ENCODE results near the gene SLC34A3.
"Not testable (repeated sequence)": the region's sequence is repeated elsewhere in the genome, so short reads cannot be mapped to it uniquely, and the experiment has no call there.

The SLC34A3 gene

GRCh38 chr9:137240318-137240840 is 9.7 kb downstream of the SLC34A3 start:
- TF ChIP-seq ARNT (IDR thresholded peaks at IDR 0.05) (no peak), L3MBTL2 (conservative IDR thresholded peaks at IDR 0.05) (peak; percentile 82)
- ChIA-PET POLR2A (interaction anchor here (0.6 to 2.2 kb wide), 30 partner anchors 13 to 219 kb away, joined by 3 to 90 read pairs (median 5); partner anchors contain the start of genes CYSRT1, LRRC26, MAN1B1 and NELFB), CTCF (interaction anchor here (0.7 to 1.2 kb wide), 3 partner anchors 13 to 169 kb away, joined by 3 to 9 read pairs (median 3); partner anchors contain the start of gene RNF224)
- DNase-seq (ENCODE audit: extremely low spot score): peak; percentile 45

DNA sequence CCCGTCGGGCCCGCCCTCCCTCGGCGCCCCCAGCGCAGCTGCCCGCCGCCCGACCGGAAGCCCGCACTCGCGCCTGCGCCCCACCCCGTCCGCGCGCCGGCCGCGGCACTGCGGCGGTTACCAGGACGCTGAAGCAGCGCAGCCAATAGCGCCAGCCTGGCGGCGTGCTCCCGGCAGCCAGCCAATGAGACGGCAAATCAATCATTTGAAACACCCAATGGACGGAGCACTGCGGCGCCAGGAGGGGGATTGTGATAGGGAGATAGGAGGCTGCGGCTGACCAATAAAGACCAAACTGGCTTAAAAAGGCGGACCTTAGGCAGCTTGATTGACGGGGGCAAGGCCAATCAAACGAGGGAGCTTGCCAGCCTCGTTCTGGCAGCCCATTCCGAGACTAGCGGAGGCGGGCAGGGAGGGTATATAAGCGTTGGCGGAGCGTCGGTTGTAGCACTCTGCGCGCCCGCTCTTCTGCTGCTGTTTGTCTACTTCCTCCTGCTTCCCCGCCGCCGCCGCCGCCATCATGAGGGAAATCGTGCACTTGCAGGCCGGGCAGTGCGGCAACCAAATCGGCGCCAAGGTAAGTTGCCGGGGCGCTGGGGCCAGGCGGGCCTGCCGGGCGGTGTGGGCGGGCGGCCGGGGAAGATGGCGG is 10.3 kb downstream of the SLC34A3 start, which contains the start of gene TUBB4B:
Gene TUBB4B, plus strand, starts transcription at position 447 of the 649 bp plus-strand sequence. Its CDS starts 74 bp downstream, at position 521.
- no peak for TF ChIP-seq NFRKB (IDR thresholded peaks at IDR 0.05)
- no peak for TF ChIP-seq HDGF (IDR thresholded peaks at IDR 0.05; ENCODE audit: borderline replicate concordance)
- TF ChIP-seq FOXA1 (IDR thresholded peaks at IDR 0.05): no peak
- peak; percentile 70; the same call in 1 of the 2 replicates for TF ChIP-seq LEF1 (IDR thresholded peaks at IDR 0.05; ENCODE audit: borderline replicate concordance)
- no peak for TF ChIP-seq SUZ12 (IDR thresholded peaks at IDR 0.05)
- no peak for TF ChIP-seq L3MBTL2 (conservative IDR thresholded peaks at IDR 0.05)
- peak; percentile 96 for TF ChIP-seq ELF4 (IDR thresholded peaks at IDR 0.05)
- TF ChIP-seq BHLHE40 (IDR thresholded peaks at IDR 0.05; ENCODE audit: borderline replicate concordance): no peak
- no peak for TF ChIP-seq SP1 (IDR thresholded peaks at IDR 0.05)
- TF ChIP-seq TARDBP (IDR thresholded peaks at IDR 0.05): no peak
- TF ChIP-seq, protein P1, sequence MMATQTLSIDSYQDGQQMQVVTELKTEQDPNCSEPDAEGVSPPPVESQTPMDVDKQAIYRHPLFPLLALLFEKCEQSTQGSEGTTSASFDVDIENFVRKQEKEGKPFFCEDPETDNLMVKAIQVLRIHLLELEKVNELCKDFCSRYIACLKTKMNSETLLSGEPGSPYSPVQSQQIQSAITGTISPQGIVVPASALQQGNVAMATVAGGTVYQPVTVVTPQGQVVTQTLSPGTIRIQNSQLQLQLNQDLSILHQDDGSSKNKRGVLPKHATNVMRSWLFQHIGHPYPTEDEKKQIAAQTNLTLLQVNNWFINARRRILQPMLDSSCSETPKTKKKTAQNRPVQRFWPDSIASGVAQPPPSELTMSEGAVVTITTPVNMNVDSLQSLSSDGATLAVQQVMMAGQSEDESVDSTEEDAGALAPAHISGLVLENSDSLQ (IDR thresholded peaks at IDR 0.05): peak; percentile 100
- no peak for TF ChIP-seq FOXK2 (IDR thresholded peaks at IDR 0.05)
- no peak for TF ChIP-seq ZNF384 (IDR thresholded peaks at IDR 0.05)
- TF ChIP-seq ARNT (IDR thresholded peaks at IDR 0.05): peak; percentile 68
- peak; percentile 100 for TF ChIP-seq FOXM1 (IDR thresholded peaks at IDR 0.05; ENCODE audit: borderline replicate concordance)
- peak; percentile 31; the same call in 1 of the 2 replicates for TF ChIP-seq CTBP1 (IDR thresholded peaks at IDR 0.05; ENCODE audit: borderline replicate concordance)
- ChIA-PET CTCF (interaction anchor here (0.6 to 1.2 kb wide), 2 partner anchors 15 to 20 kb away, joined by 3 read pairs; no protein-coding TSS in a partner anchor), POLR2A (interaction anchor here (0.6 to 2.2 kb wide), 30 partner anchors 12 to 218 kb away, joined by 3 to 90 read pairs (median 5); partner anchors contain the start of genes CYSRT1, LRRC26, MAN1B1 and NELFB)
- DNase-seq (ENCODE audit: extremely low spot score): peak; percentile 98

- ChIA-PET CTCF (interaction anchor here (0.6 kb wide), 1 partner anchor 19 kb away, joined by 3 read pairs; no protein-coding TSS in a partner anchor), POLR2A (interaction anchor here (0.7 to 4.4 kb wide), 16 partner anchors 12 to 195 kb away, joined by 3 to 90 read pairs (median 4); partner anchors contain the start of genes ANAPC2, MAN1B1, NELFB and RNF208)
- DNase-seq (ENCODE audit: extremely low spot score): peak; percentile 35
- no peak for TF ChIP-seq L3MBTL2 (conservative IDR thresholded peaks at IDR 0.05)
- TF ChIP-seq FOXA1 (IDR thresholded peaks at IDR 0.05): no peak
- TF ChIP-seq LEF1 (IDR thresholded peaks at IDR 0.05; ENCODE audit: borderline replicate concordance): no peak
- no peak for TF ChIP-seq SP1 (IDR thresholded peaks at IDR 0.05)
- TF ChIP-seq FOXM1 (IDR thresholded peaks at IDR 0.05; ENCODE audit: borderline replicate concordance): no peak
- no peak for TF ChIP-seq SUZ12 (IDR thresholded peaks at IDR 0.05)
- no peak for TF ChIP-seq CTBP1 (IDR thresholded peaks at IDR 0.05; ENCODE audit: borderline replicate concordance)
- no peak for TF ChIP-seq HDGF (IDR thresholded peaks at IDR 0.05; ENCODE audit: borderline replicate concordance)
- no peak for TF ChIP-seq FOXK2 (IDR thresholded peaks at IDR 0.05)
- no peak for TF ChIP-seq ZNF384 (IDR thresholded peaks at IDR 0.05)
- no peak for TF ChIP-seq TARDBP (IDR thresholded peaks at IDR 0.05)
- no peak for TF ChIP-seq ARNT (IDR thresholded peaks at IDR 0.05)
- TF ChIP-seq, protein P1 (IDR thresholded peaks at IDR 0.05): no peak
- TF ChIP-seq NFRKB (IDR thresholded peaks at IDR 0.05): no peak
- TF ChIP-seq BHLHE40 (IDR thresholded peaks at IDR 0.05; ENCODE audit: borderline replicate concordance): no peak
- no peak for TF ChIP-seq ELF4 (IDR thresholded peaks at IDR 0.05)
Measured at GRCh38 chr9:137241490-137242268, 11.0 kb downstream of the SLC34A3 start.

GRCh38 chr9:137242269-137243203 is 11.8 kb downstream of the SLC34A3 start:
- no peak for TF ChIP-seq CTBP1 (IDR thresholded peaks at IDR 0.05; ENCODE audit: borderline replicate concordance)
- TF ChIP-seq SP1 (IDR thresholded peaks at IDR 0.05): no peak
- TF ChIP-seq ARNT (IDR thresholded peaks at IDR 0.05): no peak
- no peak for TF ChIP-seq SUZ12 (IDR thresholded peaks at IDR 0.05)
- no peak for TF ChIP-seq FOXM1 (IDR thresholded peaks at IDR 0.05; ENCODE audit: borderline replicate concordance)
- no peak for TF ChIP-seq FOXA1 (IDR thresholded peaks at IDR 0.05)
- no peak for TF ChIP-seq TARDBP (IDR thresholded peaks at IDR 0.05)
- no peak for TF ChIP-seq L3MBTL2 (conservative IDR thresholded peaks at IDR 0.05)
- no peak for TF ChIP-seq ELF4 (IDR thresholded peaks at IDR 0.05)
- TF ChIP-seq LEF1 (IDR thresholded peaks at IDR 0.05; ENCODE audit: borderline replicate concordance): no peak
- TF ChIP-seq ZNF384 (IDR thresholded peaks at IDR 0.05): no peak
- TF ChIP-seq BHLHE40 (IDR thresholded peaks at IDR 0.05; ENCODE audit: borderline replicate concordance): no peak
- no peak for TF ChIP-seq FOXK2 (IDR thresholded peaks at IDR 0.05)
- no peak for TF ChIP-seq NFRKB (IDR thresholded peaks at IDR 0.05)
- no peak for TF ChIP-seq HDGF (IDR thresholded peaks at IDR 0.05; ENCODE audit: borderline replicate concordance)
- TF ChIP-seq, protein P1 (IDR thresholded peaks at IDR 0.05): no peak
- no peak for DNase-seq (ENCODE audit: extremely low spot score)
- POLR2A ChIA-PET: interaction anchor here (0.7 to 4.4 kb wide), 7 partner anchors 11 to 196 kb away, joined by 3 to 44 read pairs (median 4); partner anchors contain the start of genes ANAPC2, NELFB, RNF208 and SSNA1
- CTCF ChIA-PET: no interaction called here

- CTCF ChIA-PET; DNase-seq (ENCODE audit: extremely low spot score): not testable (repeated sequence)
- POLR2A ChIA-PET: interaction anchor here (1.2 to 4.4 kb wide), 3 partner anchors 11 to 45 kb away, joined by 3 to 44 read pairs (median 7); partner anchors contain the start of genes NELFB and RNF208
Measured at GRCh38 chr9:137243266-137243625, 12.5 kb downstream of the SLC34A3 start.
